H9 (cell line): ENCODE measurements around the gene CHN2. TPM values are rescaled to one million over a fixed set of nuclear protein-coding genes. Genes with fewer than 3 reads are reported as not detected.

ENCODE experiments used
- DNase-seq: peaks from one replicate; pipeline ENCODE4 v3.0.0-alpha.2; 2017
- H2AFZ ChIP-seq: one replicate; pipeline ENCODE4 v1.6.1; 2013; ENCODE audit warnings: mild to moderate bottlenecking, low read length, control low read depth, moderate library complexity
- H2AK5ac ChIP-seq: 2 replicates; pipeline ENCODE4 v1.6.1; 2013; ENCODE audit warnings: low read length, control low read depth, mixed read lengths; ENCODE audit not compliant: insufficient read length
- H2BK120ac ChIP-seq: one replicate; pipeline ENCODE4 v1.6.1; 2013; ENCODE audit warnings: low read depth, mild to moderate bottlenecking, low read length, control low read depth, inconsistent platforms; ENCODE audit not compliant: poor library complexity, severe bottlenecking
- H2BK12ac ChIP-seq: 2 replicates; pipeline ENCODE4 v1.6.1; 2013; ENCODE audit warnings: low read length, control low read depth, mixed read lengths, low read depth; ENCODE audit not compliant: insufficient read length
- H2BK15ac ChIP-seq: 2 replicates; pipeline ENCODE4 v1.6.1; 2013; ENCODE audit warnings: low read depth, low read length, control low read depth
- H2BK20ac ChIP-seq: one replicate; pipeline ENCODE4 v1.6.1; 2013; ENCODE audit warnings: low read depth, mild to moderate bottlenecking, low read length, control low read depth, inconsistent platforms; ENCODE audit not compliant: poor library complexity, severe bottlenecking
- H2BK5ac ChIP-seq: 2 replicates; pipeline ENCODE4 v1.6.1; 2013; ENCODE audit warnings: low read length, control low read depth, mixed read lengths; ENCODE audit not compliant: insufficient read length
- H3K14ac ChIP-seq: 2 replicates; pipeline ENCODE4 v1.6.1; 2013; ENCODE audit warnings: low read length, control low read depth; ENCODE audit not compliant: insufficient read depth
- H3K18ac ChIP-seq: 2 replicates; pipeline ENCODE4 v1.6.1; 2013; ENCODE audit warnings: low read depth, mild to moderate bottlenecking, mixed read lengths, low read length, control low read depth; ENCODE audit not compliant: insufficient read length
- H3K23ac ChIP-seq: 2 replicates; pipeline ENCODE4 v1.6.1; 2013; ENCODE audit warnings: low read length, control low read depth, mixed read lengths, low read depth; ENCODE audit not compliant: insufficient read length
- H3K23me2 ChIP-seq: 2 replicates; pipeline ENCODE4 v1.6.1; 2013; ENCODE audit warnings: low read depth, mild to moderate bottlenecking, mixed read lengths, low read length, control low read depth; ENCODE audit not compliant: insufficient read length, poor library complexity, severe bottlenecking
- H3K27ac ChIP-seq: 2 replicates; pipeline ENCODE4 v1.5.1; 2013; ENCODE audit warnings: low read length, control low read depth, mixed read lengths, low read depth; ENCODE audit not compliant: insufficient read length
- H3K27me3 ChIP-seq: 2 replicates; pipeline ENCODE4 v1.6.1; 2013; ENCODE audit warnings: low read length, control low read depth, inconsistent platforms; ENCODE audit not compliant: insufficient read depth
- H3K4ac ChIP-seq: 2 replicates; pipeline ENCODE4 v1.6.1; 2013; ENCODE audit warnings: low read depth, mild to moderate bottlenecking, control low read depth, inconsistent platforms, low read length, moderate library complexity
- H3K4me1 ChIP-seq: 2 replicates; pipeline ENCODE4 v1.6.1; 2013; ENCODE audit warnings: low read length, control low read depth, inconsistent platforms; ENCODE audit not compliant: insufficient read depth
- H3K4me2 ChIP-seq: 2 replicates; pipeline ENCODE4 v1.6.1; 2013; ENCODE audit warnings: low read length, control low read depth, mixed read lengths; ENCODE audit not compliant: insufficient read length, insufficient read depth
- H3K56ac ChIP-seq: 2 replicates; pipeline ENCODE4 v1.6.1; 2013; ENCODE audit warnings: low read depth, mild to moderate bottlenecking, mixed read lengths, low read length, control low read depth; ENCODE audit not compliant: insufficient read length
- H3K79me1 ChIP-seq: 2 replicates; pipeline ENCODE4 v1.6.1; 2013; ENCODE audit warnings: low read depth, mild to moderate bottlenecking, moderate library complexity, low read length, control low read depth, inconsistent platforms; ENCODE audit not compliant: insufficient read depth, poor library complexity, severe bottlenecking
- H3K79me2 ChIP-seq: 2 replicates; pipeline ENCODE4 v1.6.1; 2013; ENCODE audit warnings: low read length, control low read depth, inconsistent platforms; ENCODE audit not compliant: insufficient read depth
- H3K9ac ChIP-seq: 2 replicates; pipeline ENCODE4 v1.6.1; 2013; ENCODE audit warnings: low read length, control low read depth, mixed read lengths; ENCODE audit not compliant: insufficient read length; ENCODE audit errors: extremely low read depth
- H3K9me3 ChIP-seq: one replicate; pipeline ENCODE4 v1.6.1; 2013; ENCODE audit warnings: low read depth, low read length, inconsistent platforms; ENCODE audit not compliant: control insufficient read depth
- H3T11ph ChIP-seq: one replicate; pipeline ENCODE4 v1.6.1; 2013; ENCODE audit warnings: mild to moderate bottlenecking, low read length, control low read depth, inconsistent platforms
- H4K20me1 ChIP-seq: one replicate; pipeline ENCODE4 v1.6.1; 2013; ENCODE audit not compliant: control insufficient read depth, insufficient read length, insufficient read depth
- H4K5ac ChIP-seq: 2 replicates; pipeline ENCODE4 v1.6.1; 2013; ENCODE audit warnings: low read depth, mild to moderate bottlenecking, mixed read lengths, low read length, control low read depth; ENCODE audit not compliant: insufficient read length
- H4K8ac ChIP-seq: replicated peaks from 2 replicates; pipeline ENCODE4 v1.6.1; 2013; ENCODE audit warnings: low read length, control low read depth, mixed read lengths, low read depth; ENCODE audit not compliant: insufficient read length
- H4K91ac ChIP-seq: 2 replicates; pipeline ENCODE4 v1.6.1; 2013; ENCODE audit warnings: low read depth, mild to moderate bottlenecking, moderate library complexity, mixed read lengths, low read length, control low read depth; ENCODE audit not compliant: insufficient read length
- H3K27ac Mint-ChIP-seq, 3 experiments: 2 replicates in 2 of 3; 3 replicates in 1 of 3; pipeline ENCODE4 v1.8.0; 2020 to 2021; ENCODE audit warnings: mixed read lengths in 3 of 3, mild to moderate bottlenecking in 1 of 3, moderate library complexity in 1 of 3
- H3K27me3 Mint-ChIP-seq: 2 replicates; pipeline ENCODE4 v1.8.0; 2021; ENCODE audit warnings: low read depth, mild to moderate bottlenecking, moderate library complexity, mixed read lengths
- H3K36me3 Mint-ChIP-seq, 3 experiments: 2 replicates in 2 of 3; 3 replicates in 1 of 3; pipeline ENCODE4 v1.8.0; 2020 to 2021; ENCODE audit warnings: low read depth in 3 of 3, mixed read lengths in 3 of 3; ENCODE audit not compliant: insufficient read depth in 1 of 3
- H3K4me1 Mint-ChIP-seq, 2 experiments: 2 replicates each; pipeline ENCODE4 v1.8.0; 2020; ENCODE audit warnings: mixed read lengths in 2 of 2
- H3K4me3 Mint-ChIP-seq, 2 experiments: 2 replicates in 1 of 2; 3 replicates in 1 of 2; pipeline ENCODE4 v1.8.0; 2020 to 2021; ENCODE audit warnings: mild to moderate bottlenecking in 2 of 2, mixed read lengths in 2 of 2, moderate library complexity in 1 of 2
- H3K9me3 Mint-ChIP-seq, 2 experiments: 2 replicates in 1 of 2; 3 replicates in 1 of 2; pipeline ENCODE4 v1.8.0; 2020; ENCODE audit warnings: mild to moderate bottlenecking in 2 of 2, mixed read lengths in 2 of 2, moderate library complexity in 1 of 2
- CTCF ChIP-seq: fragments of 200-600 bp; sonication (generic); conservative IDR thresholded peaks from 3 replicates; pipeline ENCODE4 v1.8.0; 2021; ENCODE audit warnings: antibody characterized with exemption, mild to moderate bottlenecking
- WGBS: extraction: QIAGEN DNeasy Blood & Tissue Kit; methylation state at CpG from one replicate; pipeline ENCODE4 v1.1.7; 2013; ENCODE audit warnings: missing lambda C conversion rate, low lambda C conversion rate, mixed read lengths; ENCODE audit not compliant: insufficient read length; ENCODE audit errors: extremely low coverage; 5-methylcytosine and 5-hydroxymethylcytosine counted together
- total RNA-seq: library from RNA; stranded (reverse); gene quantifications from 2 replicates; pipeline ENCODE4 v1.2.1, GENCODE V29; 2021

The CHN2 gene
- total RNA-seq, 1 experiment from 2014 or later, result 3.3 TPM

DNA sequence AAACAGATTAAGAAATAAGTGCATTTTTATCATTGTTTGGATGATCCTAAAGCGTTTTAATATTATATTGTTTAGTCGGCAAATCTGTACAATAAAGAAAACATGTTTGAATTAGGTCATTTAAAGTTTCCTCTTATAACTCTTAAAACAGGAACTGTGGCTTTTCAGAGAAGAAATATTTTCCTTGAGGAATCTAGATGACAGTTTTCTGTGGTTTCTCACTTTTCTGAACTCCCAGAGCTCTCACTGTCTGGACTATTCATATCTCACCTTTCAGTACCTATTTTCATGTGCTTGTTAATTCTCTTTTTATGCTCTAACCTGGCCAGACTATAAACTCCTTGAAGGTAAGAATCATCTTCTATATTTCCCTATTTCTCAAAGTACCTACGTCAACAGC, 135.1 kb downstream of the CHN2 start:
- no peaks in the 10 kb centered on the region; a peak in 1 of 5 replicates for H3K9me3 Mint-ChIP-seq
- Histone ChIP-seq H3K18ac (no peak overlapping the region), H2AK5ac (no peak overlapping the region), H2BK15ac (no peak overlapping the region), H4K20me1 (no peaks in the 10 kb centered on the region), H4K8ac (no peak overlapping the region), H2BK120ac (no peak overlapping the region), H2BK20ac (no peak overlapping the region), H2AFZ (no peak overlapping the region), H3K9me3 (no peaks in the 10 kb centered on the region), H3K79me2 (no peaks in the 10 kb centered on the region), H3K4me2 (no peak overlapping the region), H3K23me2 (no peaks in the 10 kb centered on the region), H3K23ac (no peak overlapping the region), H3K4ac (no peak overlapping the region), H2BK5ac (no peak overlapping the region), H3K4me1 (peaks cover 6% of the 10 kb centered on the region; the same call in 1 of the 2 replicates), H2BK12ac (no peak overlapping the region), H4K91ac (no peak overlapping the region), H3K9ac (no peak overlapping the region), H3K27me3 (no peaks in the 10 kb centered on the region), H3K27ac (no peak overlapping the region), H3K14ac (no peak overlapping the region), H3T11ph (no peak overlapping the region), H4K5ac (no peak overlapping the region), H3K79me1 (no peaks in the 10 kb centered on the region), H3K56ac (no peak overlapping the region)
- H3K27ac Mint-ChIP-seq, result no peak overlapping the region
- DNase-seq, result no peak
- H3K27me3 Mint-ChIP-seq, result no peaks in the 10 kb centered on the region
- no peaks in the 10 kb centered on the region; a peak in 1 of 7 replicates for H3K36me3 Mint-ChIP-seq
- H3K4me1 Mint-ChIP-seq, result peaks cover 13 to 15% of the 10 kb centered on the region in 2 experiments
- H3K4me3 Mint-ChIP-seq, result no peak overlapping the region
- no CpG with 5 or more reads among the region's 3 CpGs for WGBS
- TF ChIP-seq CTCF, result no peak
